Activated CD4-positive, alpha-beta T cell treated with anti-CD3 and anti-CD28 coated beads, Interleukin-2, amount 10 ng/mL, durations not matched to agents 7 days and 5 days (primary cell): ENCODE data around the gene MACROH2A1. TPM values are rescaled to one million over a fixed set of nuclear protein-coding genes. Genes with fewer than 3 reads are reported as not detected.

Source experiments
- CTCF ChIA-PET: fragments of 350-600 bp; sonication (Branson Sonifier 250); formaldehyde crosslinking; loops from one replicate; lab custom pipeline; 2021; ENCODE audit warnings: antibody characterized with exemption; lab: Charles Lee
- POLR2A ChIA-PET: fragments of 350-600 bp; sonication (Branson Sonifier 250); formaldehyde crosslinking; loops from one replicate; lab custom pipeline; 2021; ENCODE audit warnings: antibody characterized with exemption; lab: Charles Lee
- DNase-seq: peaks from one replicate; pipeline ENCODE4 v3.0.0-alpha.2; 2020
- H3K27ac Mint-ChIP-seq: one replicate; pipeline ENCODE4 v1.8.0; 2021; ENCODE audit warnings: mild to moderate bottlenecking, moderate library complexity, mixed read lengths
- H3K27me3 Mint-ChIP-seq: one replicate; pipeline ENCODE4 v1.8.0; 2021; ENCODE audit warnings: mixed read lengths
- H3K36me3 Mint-ChIP-seq: one replicate; pipeline ENCODE4 v1.8.0; 2021; ENCODE audit warnings: low read depth, mixed read lengths
- H3K4me1 Mint-ChIP-seq: one replicate; pipeline ENCODE4 v1.8.0; 2021; ENCODE audit warnings: mixed read lengths
- H3K4me3 Mint-ChIP-seq: one replicate; pipeline ENCODE4 v1.8.0; 2021; ENCODE audit warnings: mild to moderate bottlenecking, moderate library complexity, mixed read lengths
- H3K9me3 Mint-ChIP-seq: one replicate; pipeline ENCODE4 v1.8.0; 2021; ENCODE audit warnings: mixed read lengths
- total RNA-seq, 2 experiments: library from RNA; stranded (reverse); gene quantifications; one replicate each; pipeline ENCODE4 v1.2.3, GENCODE V29; 2021

Gene MACROH2A1
- total RNA-seq, 2 experiments from 2014 or later, result 287 to 297 TPM

DNA sequence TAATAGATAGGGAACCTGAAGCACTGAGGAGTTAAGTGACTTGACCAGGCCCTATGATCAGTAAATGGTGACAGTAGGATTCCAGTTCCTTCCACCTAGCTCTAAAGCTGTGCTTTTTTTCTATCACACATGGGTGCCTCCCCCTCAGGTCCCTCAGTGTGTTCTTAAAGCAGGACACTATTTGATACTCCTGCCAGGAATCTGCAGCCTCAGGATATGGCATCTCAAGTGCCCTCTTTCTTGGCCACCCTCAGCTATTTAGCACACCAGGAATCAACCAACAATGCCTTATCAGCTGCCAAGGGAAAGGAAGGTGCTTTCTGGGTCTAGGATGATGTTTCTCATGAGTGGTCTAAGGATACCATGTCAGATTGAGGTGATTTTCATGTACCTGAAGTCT lies 49.1 kb downstream of the MACROH2A1 start:
- Mint-ChIP-seq H3K36me3 (peaks cover 38% of the 10 kb centered on the region), H3K9me3 (no peaks in the 10 kb centered on the region), H3K4me1 (no peaks in the 10 kb centered on the region), H3K4me3 (no peak overlapping the region), H3K27me3 (no peaks in the 10 kb centered on the region), H3K27ac (no peak overlapping the region)
- CTCF ChIA-PET, result interaction anchor here (1.0 to 1.8 kb wide), 3 partner anchors 10 to 20 kb away, joined by 3 to 4 read pairs (median 3); no protein-coding TSS in a partner anchor
- POLR2A ChIA-PET, result no interaction called here
- no peak for DNase-seq

DNA sequence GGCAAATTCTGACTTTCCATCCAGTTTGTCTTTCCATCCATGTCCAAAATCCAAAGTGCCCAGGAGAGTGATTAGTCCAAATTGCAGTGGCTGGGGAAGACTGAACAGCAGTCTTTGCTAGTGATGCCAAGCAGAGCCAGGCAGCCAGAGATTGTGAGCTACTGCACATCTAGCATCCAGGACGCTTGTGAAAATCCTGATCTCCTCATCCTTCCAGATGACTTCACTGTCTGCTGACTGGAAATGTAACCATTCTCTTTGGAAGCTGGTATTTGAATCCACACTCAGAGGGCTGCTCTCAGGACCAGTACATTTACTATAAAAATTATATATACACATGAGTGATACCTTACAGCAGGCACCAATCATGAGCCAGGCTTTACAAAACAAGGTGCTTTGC lies 49.6 kb downstream of the MACROH2A1 start:
- Mint-ChIP-seq H3K27me3 (no peaks in the 10 kb centered on the region), H3K4me3 (no peak overlapping the region), H3K27ac (no peak overlapping the region), H3K9me3 (no peaks in the 10 kb centered on the region), H3K36me3 (peaks cover 38% of the 10 kb centered on the region), H3K4me1 (no peaks in the 10 kb centered on the region)
- DNase-seq, result no peak
- POLR2A ChIA-PET, result no interaction called here
- CTCF ChIA-PET, result interaction anchor here (1.2 to 1.8 kb wide), 2 partner anchors 13 to 20 kb away, joined by 3 to 4 read pairs; no protein-coding TSS in a partner anchor

DNA sequence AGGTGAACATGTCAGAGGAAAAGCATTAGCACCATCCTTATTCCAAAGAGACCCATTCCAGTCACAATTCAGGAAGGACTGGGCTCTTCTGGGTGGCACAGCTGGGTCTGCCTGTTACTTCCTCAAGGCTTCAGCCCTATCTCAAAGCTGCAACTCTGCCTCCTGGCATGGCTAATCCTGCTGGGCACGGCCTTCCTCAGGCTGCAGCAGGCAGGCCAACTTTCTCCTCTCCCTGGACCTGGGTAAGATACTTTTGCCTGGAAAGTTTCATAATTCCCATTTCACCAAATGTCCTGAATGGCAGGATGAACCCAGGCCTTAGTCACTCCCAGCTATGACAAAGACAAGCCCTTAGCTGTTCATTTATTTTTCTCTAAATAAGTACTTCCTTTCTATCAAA lies 50.1 kb downstream of the MACROH2A1 start:
- H3K9me3 Mint-ChIP-seq, result no peaks in the 10 kb centered on the region
- no peak for DNase-seq
- ChIA-PET POLR2A (no interaction called here), CTCF (interaction anchor here (1.2 to 1.8 kb wide), 2 partner anchors 12 to 21 kb away, joined by 3 to 4 read pairs; no protein-coding TSS in a partner anchor)
- peaks cover 36% of the 10 kb centered on the region for H3K36me3 Mint-ChIP-seq
- H3K4me1 Mint-ChIP-seq, result no peaks in the 10 kb centered on the region
- H3K4me3 Mint-ChIP-seq, result no peak overlapping the region
- H3K27me3 Mint-ChIP-seq, result no peaks in the 10 kb centered on the region
- no peak overlapping the region for H3K27ac Mint-ChIP-seq

GRCh38 chr5:135347392-135347791 lies 51.6 kb downstream of the MACROH2A1 start:
- peaks cover 44% of the 10 kb centered on the region for H3K36me3 Mint-ChIP-seq

DNA sequence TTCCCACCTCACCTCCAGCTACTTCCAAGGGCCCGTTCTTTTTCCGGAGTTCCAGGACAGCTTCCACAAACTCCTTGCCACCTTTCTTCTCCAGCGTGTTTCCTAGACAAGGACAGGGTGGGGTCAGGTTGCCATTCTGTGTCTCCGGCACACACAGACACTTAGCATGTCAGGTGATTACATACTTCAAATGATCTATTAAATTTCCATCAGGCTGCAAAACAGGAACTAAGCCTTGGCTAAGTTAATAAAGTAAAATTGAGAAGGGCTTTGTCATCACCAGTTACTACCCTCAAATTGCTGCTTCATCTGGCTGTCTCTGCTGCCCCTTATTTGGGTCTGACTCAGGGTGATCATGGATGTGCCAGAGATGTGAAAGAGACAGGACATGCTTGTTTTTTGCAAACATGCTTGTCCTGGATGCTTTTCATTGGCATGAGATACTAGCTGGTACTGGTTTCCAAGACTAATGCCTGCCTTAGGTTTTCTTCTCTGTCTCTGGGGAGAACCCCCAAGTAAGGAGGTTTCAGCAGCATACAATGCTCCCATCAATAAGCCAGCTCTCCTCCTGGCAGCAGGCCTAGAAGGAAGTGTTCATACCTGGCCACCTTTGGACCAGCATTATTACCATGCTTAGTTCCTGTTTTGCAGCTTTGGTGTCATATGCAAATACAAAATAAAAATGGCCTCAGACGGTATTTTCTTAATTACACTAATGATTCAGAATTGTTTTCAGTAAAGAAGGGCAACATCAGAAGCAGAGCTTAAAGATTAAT lies 52.9 kb downstream of the MACROH2A1 start:
- no peaks in the 10 kb centered on the region for H3K9me3 Mint-ChIP-seq
- no peaks in the 10 kb centered on the region for H3K4me1 Mint-ChIP-seq
- no peak overlapping the region for H3K4me3 Mint-ChIP-seq
- ChIA-PET POLR2A (no interaction called here), CTCF (interaction anchor here (0.6 to 1.2 kb wide), 5 partner anchors 10 to 1127 kb away, joined by 3 to 5 read pairs (median 3); no protein-coding TSS in a partner anchor)
- H3K36me3 Mint-ChIP-seq, result peaks cover 43% of the 10 kb centered on the region
- DNase-seq, result no peak
- H3K27ac Mint-ChIP-seq, result no peak overlapping the region
- H3K27me3 Mint-ChIP-seq, result no peaks in the 10 kb centered on the region

More at GRCh38 chr5:135347392-135347791, 51.6 kb downstream of the MACROH2A1 start:
- DNase-seq, result no peak
- no peaks in the 10 kb centered on the region for H3K4me1 Mint-ChIP-seq
- ChIA-PET POLR2A (no interaction called here), CTCF (interaction anchor here (1.1 to 1.2 kb wide), 2 partner anchors 9 to 45 kb away, joined by 3 to 4 read pairs; no protein-coding TSS in a partner anchor)
- no peak overlapping the region for H3K4me3 Mint-ChIP-seq
- no peak overlapping the region for H3K27ac Mint-ChIP-seq
- H3K9me3 Mint-ChIP-seq, result no peaks in the 10 kb centered on the region
- no peaks in the 10 kb centered on the region for H3K27me3 Mint-ChIP-seq

DNA sequence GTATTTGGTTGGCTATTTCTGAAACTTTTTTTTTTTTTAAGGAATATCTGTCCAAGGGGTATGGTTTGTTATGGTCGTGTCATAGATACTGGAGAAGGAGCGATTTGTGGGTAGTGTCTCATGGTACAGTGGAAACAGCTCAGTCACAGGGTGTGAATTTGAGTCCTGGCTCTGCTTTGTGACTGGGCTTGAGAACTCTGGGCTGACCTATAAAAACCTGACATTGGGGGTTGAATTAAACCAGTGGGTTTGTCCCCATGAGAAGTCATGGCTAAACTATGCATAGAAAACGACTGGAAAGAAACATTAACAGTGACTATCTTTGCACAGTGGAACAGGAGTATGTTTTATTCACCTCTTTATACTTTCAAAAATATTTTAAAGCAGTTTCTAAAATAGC lies 54.7 kb downstream of the MACROH2A1 start:
- no peaks in the 10 kb centered on the region for H3K4me1 Mint-ChIP-seq
- no peaks in the 10 kb centered on the region for H3K27me3 Mint-ChIP-seq
- peaks cover 46% of the 10 kb centered on the region for H3K36me3 Mint-ChIP-seq
- H3K27ac Mint-ChIP-seq, result no peak overlapping the region
- DNase-seq, result no peak
- no peaks in the 10 kb centered on the region for H3K9me3 Mint-ChIP-seq
- CTCF ChIA-PET, result interaction anchor here (0.9 to 1.3 kb wide), 3 partner anchors 8 to 16 kb away, joined by 3 to 4 read pairs (median 4); no protein-coding TSS in a partner anchor
- POLR2A ChIA-PET, result no interaction called here
- H3K4me3 Mint-ChIP-seq, result no peak overlapping the region

- Mint-ChIP-seq H3K9me3 (no peaks in the 10 kb centered on the region), H3K4me3 (no peak overlapping the region), H3K36me3 (peaks cover 47% of the 10 kb centered on the region), H3K4me1 (no peaks in the 10 kb centered on the region), H3K27ac (no peak overlapping the region), H3K27me3 (no peaks in the 10 kb centered on the region)
- POLR2A ChIA-PET, result no interaction called here
- DNase-seq, result no peak
- CTCF ChIA-PET, result interaction anchor here (0.9 to 1.2 kb wide), 2 partner anchors 9 to 11 kb away, joined by 4 read pairs; no protein-coding TSS in a partner anchor
Observed at GRCh38 chr5:135343413-135343812, 55.6 kb downstream of the MACROH2A1 start.

DNA sequence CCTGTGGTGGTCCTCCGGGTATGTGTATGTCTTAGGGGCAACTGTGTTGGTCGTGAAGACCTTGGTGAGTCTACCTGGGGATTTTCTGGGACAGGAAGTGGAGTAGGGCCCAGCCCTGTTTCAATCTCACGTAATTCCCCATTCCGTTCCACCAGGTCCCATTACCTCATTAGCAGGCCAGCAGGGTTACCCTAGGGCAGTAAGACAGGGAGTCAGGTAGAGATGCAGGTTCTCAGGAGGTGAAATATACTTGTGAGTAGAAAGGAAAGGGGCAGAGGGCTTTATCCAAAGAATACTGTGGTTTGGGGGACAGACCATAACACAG lies 56.5 kb downstream of the MACROH2A1 start:
- H3K27ac Mint-ChIP-seq, result no peak overlapping the region
- H3K36me3 Mint-ChIP-seq, result peaks cover 47% of the 10 kb centered on the region
- H3K4me3 Mint-ChIP-seq, result no peak overlapping the region
- H3K4me1 Mint-ChIP-seq, result no peaks in the 10 kb centered on the region
- no peaks in the 10 kb centered on the region for H3K27me3 Mint-ChIP-seq
- POLR2A ChIA-PET, result no interaction called here
- CTCF ChIA-PET, result interaction anchor here (1.6 kb wide), 1 partner anchor 84 kb away, joined by 6 read pairs; no protein-coding TSS in a partner anchor
- H3K9me3 Mint-ChIP-seq, result no peaks in the 10 kb centered on the region
- DNase-seq, result no peak

GRCh38 chr5:135341696-135342550 lies 57.1 kb downstream of the MACROH2A1 start:
- ChIA-PET CTCF (interaction anchor here (1.0 to 1.6 kb wide), 2 partner anchors 16 to 84 kb away, joined by 3 to 6 read pairs; no protein-coding TSS in a partner anchor), POLR2A (no interaction called here)
- no peak for DNase-seq
- no peak overlapping the region for H3K27ac Mint-ChIP-seq
- no peaks in the 10 kb centered on the region for H3K27me3 Mint-ChIP-seq
- no peak overlapping the region for H3K4me3 Mint-ChIP-seq
- H3K9me3 Mint-ChIP-seq, result no peaks in the 10 kb centered on the region
- H3K4me1 Mint-ChIP-seq, result no peaks in the 10 kb centered on the region
- H3K36me3 Mint-ChIP-seq, result peaks cover 47% of the 10 kb centered on the region

DNA sequence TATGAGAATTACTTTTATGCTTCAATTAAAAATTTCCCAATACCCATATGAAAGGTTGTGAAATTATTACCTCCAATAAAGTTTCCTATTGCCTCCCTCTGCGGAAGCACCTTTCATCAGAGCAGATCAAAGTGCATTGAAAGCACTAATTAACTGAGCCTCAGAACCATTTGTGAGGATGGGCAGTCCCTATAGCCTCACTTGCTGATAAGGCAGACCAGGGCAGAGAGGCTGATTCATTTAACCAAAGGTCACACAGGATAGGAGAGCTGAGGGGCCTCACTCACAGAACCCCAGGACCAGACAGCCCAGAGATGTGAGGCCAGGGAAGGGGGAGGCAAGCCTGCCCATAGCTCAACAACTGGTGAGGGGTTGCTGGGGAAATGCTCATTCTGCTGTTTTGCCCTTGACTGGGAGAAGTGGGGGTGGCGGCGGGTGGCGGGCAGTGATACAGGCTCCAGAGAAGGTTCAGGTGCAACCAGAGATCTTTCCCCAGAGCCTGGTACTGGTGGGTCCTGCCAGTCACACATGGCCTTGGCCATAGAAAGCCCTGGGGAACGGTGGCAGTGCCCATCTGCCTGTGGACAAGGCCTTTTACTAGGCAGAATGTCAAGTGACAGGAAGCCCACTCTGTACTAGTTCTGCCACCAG lies 57.9 kb downstream of the MACROH2A1 start:
- H3K9me3 Mint-ChIP-seq, result no peaks in the 10 kb centered on the region
- H3K27me3 Mint-ChIP-seq, result no peaks in the 10 kb centered on the region
- H3K27ac Mint-ChIP-seq, result no peak overlapping the region
- no peak for DNase-seq
- peaks cover 42% of the 10 kb centered on the region for H3K36me3 Mint-ChIP-seq
- POLR2A ChIA-PET, result no interaction called here
- H3K4me3 Mint-ChIP-seq, result no peak overlapping the region
- CTCF ChIA-PET, result interaction anchor here (1.0 kb wide), 1 partner anchor 15 kb away, joined by 3 read pairs; no protein-coding TSS in a partner anchor
- H3K4me1 Mint-ChIP-seq, result no peaks in the 10 kb centered on the region

DNA sequence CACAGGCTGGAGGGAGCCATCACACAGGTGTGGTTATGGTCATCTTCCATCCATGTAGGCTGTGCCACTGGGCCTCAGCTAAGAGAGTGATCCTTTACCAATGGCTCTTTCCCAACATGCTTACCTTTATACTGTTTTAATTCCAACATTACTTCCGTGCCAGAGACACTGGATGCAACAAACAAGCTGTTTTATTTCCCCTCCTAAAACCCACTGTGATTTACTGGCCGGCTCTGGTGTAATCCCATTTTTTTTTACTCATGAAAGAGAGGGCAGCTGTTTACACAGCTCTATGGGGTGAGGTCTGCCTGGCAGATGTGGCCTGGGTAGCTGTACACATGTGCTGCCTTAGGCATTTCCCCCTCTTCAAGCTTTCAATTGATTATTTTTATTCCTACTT lies 58.5 kb downstream of the MACROH2A1 start:
- CTCF ChIA-PET, result interaction anchor here (1.0 kb wide), 1 partner anchor 15 kb away, joined by 3 read pairs; no protein-coding TSS in a partner anchor
- Mint-ChIP-seq H3K9me3 (no peaks in the 10 kb centered on the region), H3K4me3 (no peak overlapping the region), H3K27ac (no peak overlapping the region), H3K36me3 (peaks cover 42% of the 10 kb centered on the region), H3K4me1 (no peaks in the 10 kb centered on the region), H3K27me3 (no peaks in the 10 kb centered on the region)
- POLR2A ChIA-PET, result no interaction called here
- no peak for DNase-seq

GRCh38 chr5:135339623-135340022 lies 59.4 kb downstream of the MACROH2A1 start:
- CTCF ChIA-PET, result no interaction called here
- Mint-ChIP-seq H3K27me3 (no peaks in the 10 kb centered on the region), H3K36me3 (peaks cover 42% of the 10 kb centered on the region), H3K4me3 (no peak overlapping the region), H3K27ac (no peak overlapping the region), H3K9me3 (no peaks in the 10 kb centered on the region), H3K4me1 (peaks cover 4% of the 10 kb centered on the region)
- POLR2A ChIA-PET, result no interaction called here
- DNase-seq, result no peak
